ENCODE measurements around the gene FBLIM1.

Gene FBLIM1

GRCh38 chr1:15757016-15757543 lies 1.5 kb upstream of the FBLIM1 start:
- Histone ChIP-seq H3K27me3 (ENCODE audit: control insufficient read depth, low read length) (peaks cover 48% of the 10 kb centered on the region), H3F3A (ENCODE audit: control insufficient read depth, insufficient read depth) (no peaks in the 10 kb centered on the region), H3K4me3 (ENCODE audit: low read length) (no peak overlapping the region), H3K27ac (ENCODE audit: low read depth, low read length) (no peak overlapping the region), H4K20me1 (ENCODE audit: control insufficient read depth, insufficient read depth, low read depth, low read length) (no peaks in the 10 kb centered on the region), H3K9me3 (ENCODE audit: control insufficient read depth, insufficient read depth, low read length) (no peaks in the 10 kb centered on the region), H3K36me3 (ENCODE audit: control insufficient read depth, low read length) (no peaks in the 10 kb centered on the region), H3K79me2 (ENCODE audit: control insufficient read depth, low read length) (no peaks in the 10 kb centered on the region), H3K4me2 (ENCODE audit: low read length) (no peak overlapping the region), H3K9me2 (replicated peaks; ENCODE audit: control insufficient read depth, low read length) (no peaks in the 10 kb centered on the region), H3K4me1 (ENCODE audit: control insufficient read depth, low read length) (no peaks in the 10 kb centered on the region)
- TF ChIP-seq, protein P1, sequence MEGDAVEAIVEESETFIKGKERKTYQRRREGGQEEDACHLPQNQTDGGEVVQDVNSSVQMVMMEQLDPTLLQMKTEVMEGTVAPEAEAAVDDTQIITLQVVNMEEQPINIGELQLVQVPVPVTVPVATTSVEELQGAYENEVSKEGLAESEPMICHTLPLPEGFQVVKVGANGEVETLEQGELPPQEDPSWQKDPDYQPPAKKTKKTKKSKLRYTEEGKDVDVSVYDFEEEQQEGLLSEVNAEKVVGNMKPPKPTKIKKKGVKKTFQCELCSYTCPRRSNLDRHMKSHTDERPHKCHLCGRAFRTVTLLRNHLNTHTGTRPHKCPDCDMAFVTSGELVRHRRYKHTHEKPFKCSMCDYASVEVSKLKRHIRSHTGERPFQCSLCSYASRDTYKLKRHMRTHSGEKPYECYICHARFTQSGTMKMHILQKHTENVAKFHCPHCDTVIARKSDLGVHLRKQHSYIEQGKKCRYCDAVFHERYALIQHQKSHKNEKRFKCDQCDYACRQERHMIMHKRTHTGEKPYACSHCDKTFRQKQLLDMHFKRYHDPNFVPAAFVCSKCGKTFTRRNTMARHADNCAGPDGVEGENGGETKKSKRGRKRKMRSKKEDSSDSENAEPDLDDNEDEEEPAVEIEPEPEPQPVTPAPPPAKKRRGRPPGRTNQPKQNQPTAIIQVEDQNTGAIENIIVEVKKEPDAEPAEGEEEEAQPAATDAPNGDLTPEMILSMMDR (IDR thresholded peaks at IDR 0.05; ENCODE audit: low read depth, low read length, poor library complexity, severe bottlenecking): no peak
- no peak; the same call in 1 of the 2 replicates for TF ChIP-seq EZH2phosphoT487 (IDR thresholded peaks at IDR 0.05; ENCODE audit: borderline replicate concordance, low read length)

DNA sequence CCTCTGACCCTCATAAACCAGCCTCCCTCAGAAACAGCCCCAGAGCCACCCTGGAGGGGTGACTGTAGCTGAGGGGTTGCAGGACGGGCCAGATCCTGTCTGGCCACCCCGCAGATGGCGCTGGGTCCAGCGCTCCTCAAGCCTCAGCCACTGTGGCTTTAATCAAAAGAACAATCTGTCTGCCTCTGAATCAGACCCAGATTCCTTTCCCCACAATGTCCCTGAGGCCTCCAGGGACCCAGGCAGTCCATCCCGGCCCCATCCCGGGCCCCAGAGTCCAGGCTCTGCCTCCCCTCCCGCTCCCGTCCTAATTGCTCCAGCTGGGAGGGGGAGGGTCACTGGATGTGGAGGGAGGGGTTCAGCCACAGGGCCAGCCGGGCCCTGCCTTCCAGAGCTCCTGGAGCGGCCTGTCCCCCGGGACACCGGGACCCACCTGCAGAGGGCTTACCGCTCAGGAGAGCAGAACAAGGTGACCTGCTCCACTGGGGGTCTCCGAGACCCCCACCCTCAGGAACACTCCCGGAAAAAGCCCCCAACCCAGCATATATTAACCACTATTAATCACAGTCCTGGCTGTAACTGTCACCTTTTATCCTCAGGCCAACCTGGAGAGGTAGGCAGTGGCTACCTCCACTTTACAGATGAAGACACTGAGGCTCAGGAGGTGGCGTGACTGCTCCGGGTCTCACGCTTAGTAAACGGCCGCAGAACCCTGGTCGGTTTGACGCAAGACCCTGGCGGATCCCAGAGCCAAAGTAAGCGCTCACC lies 836 bp upstream of the FBLIM1 start:
- H3K4me2 ChIP-seq (ENCODE audit: low read length): no peak overlapping the region
- no peaks in the 10 kb centered on the region for H3K4me1 ChIP-seq (ENCODE audit: control insufficient read depth, low read length)
- TF ChIP-seq, protein P1 (IDR thresholded peaks at IDR 0.05; ENCODE audit: low read depth, low read length, poor library complexity, severe bottlenecking): no peak
- TF ChIP-seq EZH2phosphoT487 (IDR thresholded peaks at IDR 0.05; ENCODE audit: borderline replicate concordance, low read length): peak; percentile 76
- H4K20me1 ChIP-seq (ENCODE audit: control insufficient read depth, insufficient read depth, low read depth, low read length): no peaks in the 10 kb centered on the region
- no peaks in the 10 kb centered on the region for H3F3A ChIP-seq (ENCODE audit: control insufficient read depth, insufficient read depth)
- H3K4me3 ChIP-seq (ENCODE audit: low read length): no peak overlapping the region
- no peak overlapping the region for H3K27ac ChIP-seq (ENCODE audit: low read depth, low read length)
- H3K79me2 ChIP-seq (ENCODE audit: control insufficient read depth, low read length): no peaks in the 10 kb centered on the region
- H3K9me3 ChIP-seq (ENCODE audit: control insufficient read depth, insufficient read depth, low read length): no peaks in the 10 kb centered on the region
- peaks cover 48% of the 10 kb centered on the region for H3K27me3 ChIP-seq (ENCODE audit: control insufficient read depth, low read length)
- H3K36me3 ChIP-seq (ENCODE audit: control insufficient read depth, low read length): no peaks in the 10 kb centered on the region
- no peaks in the 10 kb centered on the region for H3K9me2 ChIP-seq (replicated peaks; ENCODE audit: control insufficient read depth, low read length)

GRCh38 chr1:15758953-15759661 lies 512 bp downstream of the FBLIM1 start:
- Histone ChIP-seq H3K9me3 (ENCODE audit: control insufficient read depth, insufficient read depth, low read length) (no peaks in the 10 kb centered on the region), H3K27ac (ENCODE audit: low read depth, low read length) (no peak overlapping the region), H3K4me1 (ENCODE audit: control insufficient read depth, low read length) (no peaks in the 10 kb centered on the region), H3K27me3 (ENCODE audit: control insufficient read depth, low read length) (peaks cover 48% of the 10 kb centered on the region), H3K79me2 (ENCODE audit: control insufficient read depth, low read length) (no peaks in the 10 kb centered on the region), H4K20me1 (ENCODE audit: control insufficient read depth, insufficient read depth, low read depth, low read length) (no peaks in the 10 kb centered on the region), H3F3A (ENCODE audit: control insufficient read depth, insufficient read depth) (no peaks in the 10 kb centered on the region), H3K9me2 (replicated peaks; ENCODE audit: control insufficient read depth, low read length) (no peaks in the 10 kb centered on the region), H3K4me2 (ENCODE audit: low read length) (no peak overlapping the region), H3K36me3 (ENCODE audit: control insufficient read depth, low read length) (no peaks in the 10 kb centered on the region), H3K4me3 (ENCODE audit: low read length) (no peak overlapping the region)
- 0 out of 2 replicates have a peak, but pooled peaks have one; percentile 33 for TF ChIP-seq EZH2phosphoT487 (IDR thresholded peaks at IDR 0.05; ENCODE audit: borderline replicate concordance, low read length)
- TF ChIP-seq, protein P1 (IDR thresholded peaks at IDR 0.05; ENCODE audit: low read depth, low read length, poor library complexity, severe bottlenecking): no peak
